Keratinocyte (primary cell): ENCODE results near the gene KRTAP4-7. TPM values are rescaled to one million over a fixed set of nuclear protein-coding genes. Genes with fewer than 3 reads are reported as not detected.
"Not testable (repeated sequence)": the region's sequence is repeated elsewhere in the genome, so short reads cannot be mapped to it uniquely, and the experiment has no call there.

Source experiments
- DNase-seq: peaks from one replicate; pipeline ENCODE4 v3.0.0-alpha.2; 2011; ENCODE audit warnings: low read depth, missing footprints, low spot score
- FAIRE-seq: peaks from 2 replicates; lab custom pipeline; 2011; peaks lifted over from hg19 to GRCh38; lab: Jason Lieb, UNC
- H2AFZ ChIP-seq: 2 replicates; pipeline ENCODE4 v1.6.0; 2012; ENCODE audit warnings: low read length, control low read depth, inconsistent platforms; ENCODE audit not compliant: control insufficient read depth
- H3K27ac ChIP-seq: 2 replicates; pipeline ENCODE4 v1.5.1; 2011; ENCODE audit warnings: low read length; ENCODE audit not compliant: control insufficient read depth, insufficient read depth
- H3K27me3 ChIP-seq: 3 replicates; pipeline ENCODE4 v1.6.0; 2011; ENCODE audit warnings: low read length; ENCODE audit not compliant: control insufficient read depth, insufficient read depth; ENCODE audit errors: extremely low read depth
- H3K36me3 ChIP-seq, 2 experiments: 2 replicates in 1 of 2; 3 replicates in 1 of 2; pipeline ENCODE4 v1.5.1; 2011; ENCODE audit warnings: low read length in 2 of 2, mild to moderate bottlenecking in 1 of 2; ENCODE audit not compliant: control insufficient read depth in 2 of 2, insufficient read depth in 2 of 2; ENCODE audit errors: extremely low read depth in 1 of 2
- H3K4me1 ChIP-seq: 3 replicates; pipeline ENCODE4 v1.5.1; 2011; ENCODE audit warnings: low read length; ENCODE audit not compliant: control insufficient read depth, insufficient read depth; ENCODE audit errors: extremely low read depth
- H3K4me2 ChIP-seq: 3 replicates; pipeline ENCODE4 v1.6.0; 2011; ENCODE audit warnings: low read depth, low read length; ENCODE audit not compliant: control insufficient read depth, insufficient read depth; ENCODE audit errors: extremely low read depth
- H3K4me3 ChIP-seq, 3 experiments: fragments of 200-600 bp in 1 of 3; sonication (generic) in 1 of 3; 2 replicates in 2 of 3; 3 replicates in 1 of 3; pipeline ENCODE4 v1.5.1; 2011 to 2016; ENCODE audit warnings: low read length in 3 of 3, mild to moderate bottlenecking in 3 of 3, control low read depth in 2 of 3, inconsistent platforms in 1 of 3, low read depth in 1 of 3, mixed read lengths in 1 of 3, mixed run types in 1 of 3, moderate library complexity in 1 of 3; ENCODE audit not compliant: control insufficient read depth in 2 of 3, insufficient read depth in 2 of 3; ENCODE audit errors: extremely low read depth in 1 of 3
- H3K79me2 ChIP-seq: 2 replicates; pipeline ENCODE4 v1.6.0; 2012; ENCODE audit warnings: low read length; ENCODE audit not compliant: control insufficient read depth, insufficient read depth
- H3K9ac ChIP-seq: 3 replicates; pipeline ENCODE4 v1.6.0; 2011; ENCODE audit warnings: low read length; ENCODE audit not compliant: control insufficient read depth, insufficient read depth; ENCODE audit errors: extremely low read depth
- H3K9me1 ChIP-seq: 3 replicates; pipeline ENCODE4 v1.6.0; 2011; ENCODE audit warnings: low read length; ENCODE audit not compliant: control insufficient read depth, insufficient read depth; ENCODE audit errors: extremely low read depth
- H3K9me3 ChIP-seq: 2 replicates; pipeline ENCODE4 v1.5.1; 2012; ENCODE audit warnings: low read depth, low read length; ENCODE audit not compliant: control insufficient read depth
- H4K20me1 ChIP-seq: 3 replicates; pipeline ENCODE4 v1.6.0; 2011; ENCODE audit warnings: low read length; ENCODE audit not compliant: control insufficient read depth, insufficient read depth; ENCODE audit errors: extremely low read depth
- CTCF ChIP-seq, 3 experiments: IDR thresholded peaks in 1 of 3; conservative IDR thresholded peaks in 1 of 3; optimal IDR thresholded peaks in 1 of 3; 2 replicates in 2 of 3; 3 replicates in 1 of 3; pipeline versions ENCODE3 to v1.5.1; 2011; ENCODE audit warnings: low read length in 3 of 3, mild to moderate bottlenecking in 3 of 3, moderate library complexity in 2 of 3, control low read depth in 1 of 3, inconsistent platforms in 1 of 3; ENCODE audit not compliant: insufficient read depth in 2 of 3; ENCODE audit errors: extremely low read depth in 1 of 3
- EZH2 ChIP-seq: IDR thresholded peaks from one replicate; pipeline ENCODE4 v1.6.1; 2012; ENCODE audit warnings: inconsistent platforms, mild to moderate bottlenecking, low read length, moderate library complexity
- dilution Hi-C: fragments of 300-500 bp; cut with MboI; formaldehyde crosslinking; loops from one replicate; pipeline ENCODE4 v1.7.0; 2020; ENCODE audit warnings: low sequenced_read_pairs; ENCODE audit not compliant: extremely low pct_ligation_motif_present
- polyA plus RNA-seq, 5 experiments: library from polyadenylated mRNA; depleted of rRNA in 3 of 5; stranded (reverse) in 3 of 5; stranded (forward) in 1 of 5; unstranded in 1 of 5; fragments of >200 nt; gene quantifications; 1 replicate in 1 of 5; 2 replicates in 3 of 5; 3 replicates in 1 of 5; pipeline versions ENCODE4 v1.2.1 to v1.2.3, GENCODE V29; 2011 to 2012; ENCODE audit warnings: missing spikeins in 2 of 5, low read depth in 1 of 5, low replicate concordance in 1 of 5

The KRTAP4-7 gene
- polyA plus RNA-seq, 1 donor (not counting 4 experiments of a cell fraction or from before 2014, with no cell fraction given), result not detected

DNA sequence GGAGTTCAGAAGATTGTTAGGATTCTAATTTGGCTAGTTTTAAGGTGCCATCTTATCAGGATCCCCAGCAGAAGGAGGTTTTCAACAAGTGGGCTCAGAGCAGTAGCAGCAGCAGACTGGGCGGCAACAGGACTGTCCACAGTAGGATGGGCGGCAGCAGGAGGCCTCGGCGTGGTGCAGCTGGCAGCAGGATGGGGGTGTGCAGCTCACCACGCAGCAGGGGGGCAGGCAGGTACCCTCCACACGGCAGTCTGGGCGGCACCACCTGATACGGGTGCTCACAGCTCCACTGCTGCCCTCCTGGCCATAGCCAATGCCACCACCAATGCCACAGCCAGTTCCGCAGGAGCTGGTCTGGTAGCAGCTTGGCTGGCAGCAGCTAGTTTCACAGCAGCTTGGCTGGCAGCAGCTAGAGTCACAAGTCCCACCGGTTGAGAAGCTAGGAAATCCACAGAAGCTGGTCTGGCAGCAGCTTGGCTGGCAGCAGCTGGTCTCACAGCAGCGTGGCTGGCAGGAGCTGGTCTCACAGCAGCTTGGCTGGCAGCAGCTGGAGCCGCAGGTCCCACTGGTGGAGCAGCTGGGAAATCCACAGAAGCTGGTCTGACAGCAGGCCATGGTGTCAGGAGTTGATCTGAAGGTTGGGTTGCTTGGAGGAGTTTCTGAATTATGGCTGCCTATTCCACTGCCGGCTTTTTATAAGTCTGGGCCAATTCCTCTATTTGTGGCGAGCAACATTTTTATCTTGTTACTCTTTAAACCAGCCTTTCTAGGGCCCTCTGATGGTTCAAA, 43.0 kb upstream of the KRTAP4-7 start, which contains the start of gene KRTAP1-1:
Gene KRTAP1-1 (minus strand): TSS at position 668 of the 789 bp plus-strand sequence. CDS start 53 bp downstream, at position 615.
- DNase-seq, H4K20me1 ChIP-seq, H3K36me3 ChIP-seq, H3K4me1 ChIP-seq, H3K9me3 ChIP-seq, H3K4me3 ChIP-seq, H3K9me1 ChIP-seq, dilution Hi-C loops, H3K4me2 ChIP-seq, H3K27me3 ChIP-seq, H3K27ac ChIP-seq, H3K79me2 ChIP-seq, H3K9ac ChIP-seq: not testable (repeated sequence)
- peak within 1 kb of the TSS; percentile 74 for H2AFZ ChIP-seq
- peak; percentile 48 for FAIRE-seq

- no peak overlapping the region for H3K4me3 ChIP-seq
- no peak overlapping the region for H2AFZ ChIP-seq
- TF ChIP-seq EZH2 (no peak), CTCF (optimal IDR thresholded peaks at IDR 0.05 in 1 of 3, IDR thresholded peaks at IDR 0.05 in 1 of 3, conservative IDR thresholded peaks at IDR 0.05 in 1 of 3; ENCODE audit: extremely low read depth in 1 of 3, insufficient read depth in 2 of 3, low read length in 3 of 3) (no peak)
- no peaks in the 10 kb centered on the region for H3K4me1 ChIP-seq
- H3K9me3 ChIP-seq, result no peaks in the 10 kb centered on the region
- DNase-seq (no peak), FAIRE-seq (no peak)
- H3K9ac ChIP-seq, result no peak overlapping the region
- no peaks in the 10 kb centered on the region for H3K27me3 ChIP-seq
- no peaks in the 10 kb centered on the region for H3K9me1 ChIP-seq
- H3K4me2 ChIP-seq, result no peak overlapping the region
- no peaks in the 10 kb centered on the region for H3K36me3 ChIP-seq
- no peaks in the 10 kb centered on the region for H4K20me1 ChIP-seq
- dilution Hi-C loops, result no loop called here
- H3K27ac ChIP-seq, result no peak overlapping the region
- no peaks in the 10 kb centered on the region for H3K79me2 ChIP-seq
These were observed 41.0 kb upstream of the KRTAP4-7 start for GRCh38 chr17:41042953-41043352.

DNA sequence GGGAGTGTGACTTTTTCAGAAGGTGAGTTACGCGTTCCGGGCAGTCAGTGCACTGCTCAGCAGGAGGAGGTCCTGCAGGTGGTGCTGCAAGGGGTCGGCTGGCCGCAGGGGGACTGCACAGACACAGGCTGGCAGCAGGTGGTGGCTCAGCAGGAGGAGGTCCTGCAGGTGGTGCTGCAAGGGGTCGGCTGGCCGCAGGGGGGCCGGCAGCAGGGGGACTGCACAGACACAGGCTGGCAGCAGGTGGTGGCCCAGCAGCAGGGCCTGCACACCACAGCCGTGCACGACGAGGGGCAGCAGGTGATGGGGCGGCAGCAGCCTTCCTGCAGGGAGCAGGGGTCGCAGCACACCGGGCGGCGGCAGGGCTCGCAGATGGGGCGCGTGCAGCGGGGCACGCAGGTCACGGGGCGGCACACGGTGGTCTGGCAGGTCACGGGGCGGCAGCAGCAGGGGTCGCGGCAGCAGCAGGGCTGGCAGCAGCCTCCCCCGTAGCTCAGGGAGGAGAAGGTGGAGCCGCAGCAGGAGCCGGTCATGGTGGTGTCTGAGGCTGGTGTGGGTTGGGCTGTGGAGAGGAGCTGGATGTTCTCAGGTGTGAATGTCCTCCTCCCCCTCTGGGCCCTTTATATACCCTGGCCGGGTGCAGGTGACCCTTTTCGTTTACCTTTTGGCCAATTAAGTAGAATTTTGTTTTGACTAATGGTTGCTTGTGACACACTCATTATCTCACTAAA, 37.0 kb upstream of the KRTAP4-7 start, which contains the start of gene KRTAP2-1:
Gene KRTAP2-1 (minus strand): TSS at position 582 of the 731 bp plus-strand sequence. CDS start 49 bp downstream, at position 533.
- dilution Hi-C loops, FAIRE-seq: not testable (repeated sequence)

More for the DNA sequence above, 37.0 kb upstream of the KRTAP4-7 start, which contains the start of gene KRTAP2-1:
- not testable (repeated sequence) for H3K4me3 ChIP-seq, H3K79me2 ChIP-seq, H3K27ac ChIP-seq, H3K36me3 ChIP-seq, H4K20me1 ChIP-seq, H3K9me3 ChIP-seq, H3K27me3 ChIP-seq, DNase-seq, H2AFZ ChIP-seq, H3K9ac ChIP-seq, H3K4me2 ChIP-seq, H3K9me1 ChIP-seq
- peaks cover 13% of the 10 kb centered on the region for H3K4me1 ChIP-seq
